ENCODE measurements around the gene P3H2. TPM values are rescaled to one million over a fixed set of nuclear protein-coding genes. Genes with fewer than 3 reads are reported as not detected.
"Not testable (repeated sequence)": the region's sequence is repeated elsewhere in the genome, so short reads cannot be mapped to it uniquely, and the experiment has no call there.

Gene P3H2
- total RNA-seq, 4 donors from 2014 or later, result 15.6 to 41.5 (median 27.1) TPM

DNA sequence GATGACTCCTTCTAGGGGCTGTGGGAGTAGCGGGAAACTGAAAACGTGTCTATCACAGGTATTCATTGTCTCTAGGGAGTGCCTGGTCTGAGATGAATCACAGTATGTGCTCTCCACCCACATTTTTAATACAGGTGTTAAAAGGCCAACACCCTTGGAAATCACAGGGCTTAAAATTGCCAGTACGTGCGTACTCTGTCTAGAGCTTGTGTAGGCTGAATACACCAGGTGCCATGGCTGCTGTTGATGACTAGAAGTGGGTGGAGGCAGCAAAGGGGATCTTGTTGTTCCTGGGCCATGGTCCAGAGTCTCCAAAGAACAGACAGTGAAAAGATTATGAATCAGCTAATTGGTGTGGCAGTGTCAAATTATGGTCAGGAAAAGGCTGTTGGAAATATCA is 35.1 kb upstream of the P3H2 start:
- Histone ChIP-seq H3K9me3 (no peaks in the 10 kb centered on the region), H3K27me3 (no peaks in the 10 kb centered on the region), H3K36me3 (no peaks in the 10 kb centered on the region), H3K4me3 (no peak overlapping the region), H3K4me1 (peaks cover 0 to 8% (median 6%) of the 10 kb centered on the region in 4 donors), H3K27ac (replicated peaks in 1 of 4) (no peak overlapping the region)
- intact Hi-C loops (cut with DNase I), result no loop called here
- WGBS, result 51% methylated on average over 4 of the region's 4 CpGs
- TF ChIP-seq POLR2AphosphoS5 (IDR thresholded peaks at IDR 0.05) (no peak), EP300 (IDR thresholded peaks at IDR 0.05) (no peak), POLR2A (IDR thresholded peaks at IDR 0.05; ENCODE audit: low read depth) (no peak)
- TF ChIP-seq, protein P1, sequence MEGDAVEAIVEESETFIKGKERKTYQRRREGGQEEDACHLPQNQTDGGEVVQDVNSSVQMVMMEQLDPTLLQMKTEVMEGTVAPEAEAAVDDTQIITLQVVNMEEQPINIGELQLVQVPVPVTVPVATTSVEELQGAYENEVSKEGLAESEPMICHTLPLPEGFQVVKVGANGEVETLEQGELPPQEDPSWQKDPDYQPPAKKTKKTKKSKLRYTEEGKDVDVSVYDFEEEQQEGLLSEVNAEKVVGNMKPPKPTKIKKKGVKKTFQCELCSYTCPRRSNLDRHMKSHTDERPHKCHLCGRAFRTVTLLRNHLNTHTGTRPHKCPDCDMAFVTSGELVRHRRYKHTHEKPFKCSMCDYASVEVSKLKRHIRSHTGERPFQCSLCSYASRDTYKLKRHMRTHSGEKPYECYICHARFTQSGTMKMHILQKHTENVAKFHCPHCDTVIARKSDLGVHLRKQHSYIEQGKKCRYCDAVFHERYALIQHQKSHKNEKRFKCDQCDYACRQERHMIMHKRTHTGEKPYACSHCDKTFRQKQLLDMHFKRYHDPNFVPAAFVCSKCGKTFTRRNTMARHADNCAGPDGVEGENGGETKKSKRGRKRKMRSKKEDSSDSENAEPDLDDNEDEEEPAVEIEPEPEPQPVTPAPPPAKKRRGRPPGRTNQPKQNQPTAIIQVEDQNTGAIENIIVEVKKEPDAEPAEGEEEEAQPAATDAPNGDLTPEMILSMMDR (IDR thresholded peaks at IDR 0.05), result no peak
- no peak for DNase-seq (ENCODE audit: extremely low spot score)

DNA sequence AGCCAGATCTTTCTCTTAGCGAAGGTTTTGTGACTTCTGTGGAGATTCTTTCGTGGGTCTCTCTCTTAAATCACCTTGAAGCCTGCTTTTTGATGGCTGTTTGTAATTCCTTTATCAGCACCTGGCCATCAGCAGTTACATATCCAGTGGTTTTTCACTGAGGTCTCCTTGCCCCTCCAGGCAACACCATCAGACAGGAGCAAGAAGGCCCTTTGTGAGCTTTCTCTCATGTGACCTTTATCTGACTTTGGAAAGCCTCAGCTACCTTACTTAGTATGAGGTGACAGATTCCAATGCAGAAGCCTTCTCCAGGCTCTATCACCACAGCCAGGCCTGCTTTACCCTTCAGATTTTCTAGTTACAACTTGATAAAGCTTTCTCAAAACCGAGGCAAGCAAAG is 30.0 kb upstream of the P3H2 start:
- DNase-seq (ENCODE audit: extremely low spot score), result no peak
- intact Hi-C loops (cut with DNase I), result no loop called here

DNA sequence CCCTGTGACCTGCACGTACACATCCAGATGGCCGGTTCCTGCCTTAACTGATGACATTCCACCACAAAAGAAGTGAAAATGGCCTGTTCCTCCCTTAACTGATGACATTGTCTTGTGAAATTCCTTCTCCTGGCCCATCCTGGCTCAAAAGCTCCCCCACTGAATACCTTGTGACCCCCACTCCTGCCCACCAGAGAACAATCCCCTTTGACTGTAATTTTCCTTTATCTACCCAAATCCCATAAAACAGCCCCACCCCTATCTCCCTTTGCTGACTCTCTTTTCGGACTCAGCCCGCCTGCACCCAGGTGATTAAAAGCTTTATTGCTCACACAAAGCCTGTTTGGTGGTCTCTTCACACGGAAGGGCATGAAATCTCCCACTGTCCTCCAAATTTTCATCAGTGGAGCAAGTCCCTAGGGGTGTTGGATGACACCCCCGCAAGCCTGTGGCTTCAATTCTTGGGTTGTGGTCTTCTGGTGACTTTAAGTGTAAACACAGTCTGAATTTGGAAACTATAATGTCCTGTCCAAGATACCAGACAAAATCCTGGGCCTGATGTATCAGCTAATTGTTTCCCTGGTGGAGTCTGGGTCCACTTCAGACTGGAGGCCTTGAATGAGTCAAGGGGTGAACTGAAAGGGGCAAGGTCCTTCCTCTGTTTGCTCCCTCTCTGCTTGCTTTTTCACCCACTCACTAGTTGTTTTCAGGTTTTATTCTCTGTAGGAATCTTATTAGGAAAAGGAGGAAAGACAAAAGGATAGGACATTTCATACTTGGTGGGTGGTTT is 29.3 kb upstream of the P3H2 start:
- H3K9me3 ChIP-seq; H3K4me3 ChIP-seq; H3K36me3 ChIP-seq; H3K27me3 ChIP-seq; intact Hi-C loops (cut with DNase I); DNase-seq (ENCODE audit: extremely low spot score); H3K27ac ChIP-seq (replicated peaks in 1 of 4); H3K4me1 ChIP-seq: not testable (repeated sequence)
- 97% methylated on average over 6 of the region's 6 CpGs for WGBS

More for the DNA sequence above, 30.0 kb upstream of the P3H2 start:
- TF ChIP-seq, protein P1 (IDR thresholded peaks at IDR 0.05), result no peak
- no peak for TF ChIP-seq EP300 (IDR thresholded peaks at IDR 0.05)
- TF ChIP-seq POLR2A (IDR thresholded peaks at IDR 0.05; ENCODE audit: low read depth), result no peak
- no peak for TF ChIP-seq POLR2AphosphoS5 (IDR thresholded peaks at IDR 0.05)
- Histone ChIP-seq H3K27ac (replicated peaks in 1 of 4) (no peak overlapping the region), H3K27me3 (no peaks in the 10 kb centered on the region), H3K4me1 (peaks cover 0 to 8% (median 6%) of the 10 kb centered on the region in 4 donors), H3K4me3 (no peak overlapping the region), H3K9me3 (no peaks in the 10 kb centered on the region), H3K36me3 (no peaks in the 10 kb centered on the region)
- 86% methylated on average over 3 of the region's 3 CpGs for WGBS

DNA sequence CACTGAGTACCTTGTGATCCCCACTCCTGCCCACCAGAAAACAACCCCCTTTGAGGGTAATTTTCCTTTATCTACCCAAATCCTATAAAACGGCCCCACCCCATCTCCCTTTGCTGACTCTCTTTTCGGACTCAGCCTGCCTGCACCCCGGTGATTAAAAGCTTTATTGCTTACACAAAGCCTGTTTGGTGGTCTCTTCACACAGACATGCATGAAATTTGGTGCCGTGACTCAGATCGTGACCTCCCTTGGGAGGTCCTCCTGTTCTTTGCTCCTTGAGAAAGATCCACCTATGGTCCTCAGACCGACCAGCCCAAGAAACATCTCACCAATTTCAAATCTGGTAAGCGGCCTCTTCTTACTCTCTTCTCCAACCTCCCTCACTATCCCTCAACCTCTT is 24.1 kb upstream of the P3H2 start:
- H3K36me3 ChIP-seq; H3K27me3 ChIP-seq; intact Hi-C loops (cut with DNase I); DNase-seq (ENCODE audit: extremely low spot score); H3K9me3 ChIP-seq; H3K27ac ChIP-seq (replicated peaks in 1 of 4); H3K4me3 ChIP-seq; H3K4me1 ChIP-seq: not testable (repeated sequence)
- WGBS, result 86% methylated on average over 7 of the region's 7 CpGs

DNA sequence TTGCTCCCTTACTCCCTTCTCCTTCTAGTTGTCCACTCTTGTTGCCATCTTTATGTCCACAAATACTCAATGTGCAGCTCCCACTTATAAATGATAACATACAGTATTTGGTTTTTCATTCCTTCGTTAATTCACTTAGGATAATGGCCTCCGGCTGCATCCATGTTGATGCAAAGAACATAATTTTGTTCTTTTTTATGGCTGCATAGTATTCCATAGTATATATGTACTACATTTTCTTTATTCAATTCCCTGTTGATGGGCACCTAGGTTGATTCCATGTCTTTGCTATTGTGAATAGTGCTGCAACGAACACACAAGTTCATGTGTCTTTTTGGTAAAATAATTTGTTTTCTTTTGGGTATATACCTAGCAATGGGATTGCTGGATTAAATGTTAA is 21.3 kb upstream of the P3H2 start:
- Histone ChIP-seq H3K36me3 (no peaks in the 10 kb centered on the region), H3K27me3 (no peaks in the 10 kb centered on the region), H3K4me1 (no peaks in the 10 kb centered on the region), H3K9me3 (peaks cover 0 to 4% (median 0%) of the 10 kb centered on the region in 4 donors), H3K4me3 (no peak overlapping the region), H3K27ac (replicated peaks in 1 of 4) (no peak overlapping the region)
- TF ChIP-seq, protein P1 (IDR thresholded peaks at IDR 0.05), result no peak
- TF ChIP-seq EP300 (IDR thresholded peaks at IDR 0.05) (no peak), POLR2AphosphoS5 (IDR thresholded peaks at IDR 0.05) (no peak), POLR2A (IDR thresholded peaks at IDR 0.05; ENCODE audit: low read depth) (no peak)
- intact Hi-C loops (cut with DNase I), result no loop called here
- no peak for DNase-seq (ENCODE audit: extremely low spot score)
- 93% methylated on average over 3 of the region's 3 CpGs for WGBS

DNA sequence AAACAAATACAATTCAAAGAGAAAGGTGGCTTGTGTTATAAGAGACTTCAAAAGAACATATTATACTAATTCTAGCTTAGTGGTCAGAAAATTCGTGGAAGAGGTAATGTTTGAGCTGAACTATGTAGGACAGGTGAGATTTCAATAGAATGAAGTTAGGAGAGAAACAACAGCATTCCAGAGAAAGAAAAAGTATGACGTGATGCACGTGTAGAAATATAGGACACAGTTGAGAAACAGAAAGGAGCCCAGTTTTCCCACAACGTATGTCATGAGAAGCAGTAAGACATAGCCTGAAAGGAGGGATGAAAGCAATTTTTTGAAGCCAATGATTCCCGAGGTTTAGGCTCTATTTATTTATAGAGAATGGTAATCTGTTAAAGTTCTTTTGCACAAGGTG is 18.7 kb upstream of the P3H2 start:
- TF ChIP-seq POLR2A (IDR thresholded peaks at IDR 0.05; ENCODE audit: low read depth) (no peak), POLR2AphosphoS5 (IDR thresholded peaks at IDR 0.05) (no peak), EP300 (IDR thresholded peaks at IDR 0.05) (no peak)
- TF ChIP-seq, protein P1 (IDR thresholded peaks at IDR 0.05), result no peak

More for the DNA sequence above, 18.7 kb upstream of the P3H2 start:
- no peak for DNase-seq (ENCODE audit: extremely low spot score)
- Histone ChIP-seq H3K4me3 (no peak overlapping the region), H3K36me3 (no peaks in the 10 kb centered on the region), H3K27me3 (no peaks in the 10 kb centered on the region), H3K4me1 (no peaks in the 10 kb centered on the region), H3K27ac (replicated peaks in 1 of 4) (no peak overlapping the region), H3K9me3 (peaks cover 0 to 4% (median 0%) of the 10 kb centered on the region in 4 donors)
- intact Hi-C loops (cut with DNase I), result no loop called here
- 52% methylated on average over 5 of the region's 5 CpGs for WGBS
